ENCODE results near the gene GOLGA6L4. TPM values are rescaled to one million over a fixed set of nuclear protein-coding genes. Genes with fewer than 3 reads are reported as not detected.
"Not testable (repeated sequence)": the region's sequence is repeated elsewhere in the genome, so short reads cannot be mapped to it uniquely, and the experiment has no call there.

The GOLGA6L4 gene
- not detected for polyA plus RNA-seq

GRCh38 chr15:84235573-84235972 lies at the start of gene GOLGA6L4:
GOLGA6L4 (plus strand) TSS chr15:84235773; CDS start chr15:84235835, 62 bp downstream.
- not testable (repeated sequence) for H3K27me3 Mint-ChIP-seq, H3K9me3 Mint-ChIP-seq, H3K27ac Mint-ChIP-seq, H3K4me1 Mint-ChIP-seq, H3K36me3 Mint-ChIP-seq, H3K4me3 Mint-ChIP-seq

- H3K36me3 Mint-ChIP-seq, H3K4me3 Mint-ChIP-seq, H3K9me3 Mint-ChIP-seq, H3K27ac Mint-ChIP-seq, H3K4me1 Mint-ChIP-seq, H3K27me3 Mint-ChIP-seq: not testable (repeated sequence)
These were observed 42.6 kb upstream of the GOLGA6L4 start for GRCh38 chr15:84192982-84193381.

- H3K4me1 Mint-ChIP-seq, H3K27ac Mint-ChIP-seq, H3K4me3 Mint-ChIP-seq, H3K36me3 Mint-ChIP-seq, H3K27me3 Mint-ChIP-seq, H3K9me3 Mint-ChIP-seq: not testable (repeated sequence)
These were observed 40.0 kb upstream of the GOLGA6L4 start for GRCh38 chr15:84195603-84196002.

- not testable (repeated sequence) for H3K27ac Mint-ChIP-seq, H3K4me1 Mint-ChIP-seq, H3K9me3 Mint-ChIP-seq, H3K36me3 Mint-ChIP-seq, H3K4me3 Mint-ChIP-seq, H3K27me3 Mint-ChIP-seq
These were observed 38.9 kb upstream of the GOLGA6L4 start for GRCh38 chr15:84196530-84197188.

- H3K4me3 Mint-ChIP-seq, H3K27me3 Mint-ChIP-seq, H3K27ac Mint-ChIP-seq, H3K36me3 Mint-ChIP-seq, H3K4me1 Mint-ChIP-seq, H3K9me3 Mint-ChIP-seq: not testable (repeated sequence)
These were observed 35.7 kb upstream of the GOLGA6L4 start for GRCh38 chr15:84199865-84200264.

GRCh38 chr15:84246441-84246840 lies 10.9 kb downstream of the GOLGA6L4 start:
- H3K9me3 Mint-ChIP-seq, H3K36me3 Mint-ChIP-seq, H3K27me3 Mint-ChIP-seq, H3K4me1 Mint-ChIP-seq, H3K27ac Mint-ChIP-seq: not testable (repeated sequence)
- H3K4me3 Mint-ChIP-seq = peak overlapping the region in 1 of 4 donors; percentile 66

All from IgD-negative memory B cell (primary cell).